Naive B cell (primary cell): ENCODE measurements around the gene ADCY10. TPM values are rescaled to one million over a fixed set of nuclear protein-coding genes. Genes with fewer than 3 reads are reported as not detected.
"Not testable (repeated sequence)": the region's sequence is repeated elsewhere in the genome, so short reads cannot be mapped to it uniquely, and the experiment has no call there.

Experiments used
- ATAC-seq, 2 donors: fragments of 150-1000 bp; cut with Tn5 transposase; 2 replicates each; pipeline ENCODE4 v1.10.0; 2021; ENCODE audit warnings: low read depth in 2 of 2, mild to moderate bottlenecking in 2 of 2, moderate library complexity in 2 of 2
- DNase-seq: peaks from one replicate; pipeline ENCODE4 v3.0.0; 2022
- H3K27ac Mint-ChIP-seq, 6 donors: one replicate each; pipeline ENCODE4 v1.8.0; 2020 to 2022; ENCODE audit warnings: mild to moderate bottlenecking in 6 of 6, mixed read lengths in 6 of 6, moderate library complexity in 5 of 6, inconsistent platforms in 2 of 6
- H3K27me3 Mint-ChIP-seq, 3 donors: one replicate each; pipeline ENCODE4 v1.8.0; 2021 to 2022; ENCODE audit warnings: mixed read lengths in 3 of 3, mild to moderate bottlenecking in 1 of 3
- H3K36me3 Mint-ChIP-seq, 2 donors: one replicate each; pipeline ENCODE4 v1.8.0; 2020 to 2022; ENCODE audit warnings: mixed read lengths in 2 of 2, inconsistent platforms in 1 of 2, mild to moderate bottlenecking in 1 of 2
- H3K4me1 Mint-ChIP-seq, 3 donors: one replicate each; pipeline ENCODE4 v1.8.0; 2020 to 2022; ENCODE audit warnings: mixed read lengths in 3 of 3, inconsistent platforms in 1 of 3, mild to moderate bottlenecking in 1 of 3, moderate library complexity in 1 of 3
- H3K4me3 Mint-ChIP-seq, 8 donors: one replicate each; pipeline ENCODE4 v1.8.0; 2020 to 2022; ENCODE audit warnings: mild to moderate bottlenecking in 8 of 8, mixed read lengths in 8 of 8, moderate library complexity in 8 of 8, inconsistent platforms in 2 of 8
- H3K9me3 Mint-ChIP-seq, 7 donors: one replicate each; pipeline ENCODE4 v1.8.0; 2020 to 2022; ENCODE audit warnings: mixed read lengths in 7 of 7, mild to moderate bottlenecking in 5 of 7, inconsistent platforms in 2 of 7, moderate library complexity in 1 of 7
- polyA plus RNA-seq, 6 donors: library from polyadenylated mRNA; unstranded; fragments of 300-500 nt; fragmentation: Illumina TruSeq; gene quantifications; one replicate each; pipeline ENCODE4 v1.2.3, GENCODE V29; 2021; ENCODE audit warnings: low read depth in 6 of 6

Gene ADCY10
- polyA plus RNA-seq, 6 donors from 2014 or later, result not detected

DNA sequence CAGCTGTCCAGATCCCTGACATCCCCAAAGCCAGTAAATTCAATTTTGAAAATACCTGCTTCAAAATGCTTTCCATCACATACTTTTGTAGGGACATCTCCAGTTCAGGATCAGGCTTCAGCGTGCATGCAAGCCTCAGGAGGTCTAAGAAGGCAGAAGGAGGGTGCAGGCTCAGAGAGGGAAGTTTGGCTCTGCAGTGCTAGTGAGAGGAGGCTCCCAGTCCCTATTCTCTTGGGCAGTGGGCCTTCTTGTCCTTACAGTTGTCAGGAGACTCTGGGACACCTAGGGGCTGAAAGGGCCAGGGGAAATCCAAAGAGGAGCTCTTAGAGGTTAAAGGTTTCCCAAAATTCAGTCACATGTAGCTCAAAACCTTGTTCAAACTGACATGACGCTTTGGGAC is 20.1 kb downstream of the ADCY10 start:
- H3K9me3 Mint-ChIP-seq, result peaks cover 0 to 2% (median 0%) of the 10 kb centered on the region in 7 donors
- peaks cover 7 to 16% (median 9%) of the 10 kb centered on the region in 3 donors for H3K4me1 Mint-ChIP-seq
- no peak overlapping the region for H3K4me3 Mint-ChIP-seq
- DNase-seq (no peak), ATAC-seq (no peak)
- H3K36me3 Mint-ChIP-seq, result no peaks in the 10 kb centered on the region
- no peak overlapping the region for H3K27ac Mint-ChIP-seq
- H3K27me3 Mint-ChIP-seq, result no peaks in the 10 kb centered on the region

DNA sequence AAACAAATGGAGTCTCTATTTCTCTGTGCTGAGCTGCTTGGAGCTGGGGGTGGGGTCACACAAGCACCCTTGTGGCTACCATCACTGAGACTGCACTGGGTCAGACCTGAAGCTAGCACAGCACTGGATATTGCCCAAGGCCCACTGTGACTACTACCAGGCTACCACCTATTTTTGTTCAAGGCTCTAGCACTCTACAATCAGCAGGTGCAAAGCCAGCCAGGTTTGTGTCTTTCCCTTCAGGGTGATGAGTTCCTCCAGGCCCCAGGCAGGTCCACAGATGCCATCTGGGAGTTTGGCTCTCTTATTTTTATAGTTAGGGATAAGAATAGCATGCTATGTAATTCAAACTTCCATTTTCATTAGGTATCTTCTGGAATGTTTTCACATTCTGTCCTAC is 23.5 kb downstream of the ADCY10 start:
- DNase-seq (no peak), ATAC-seq (no peak)
- H3K4me3 Mint-ChIP-seq, result no peak overlapping the region
- H3K4me1 Mint-ChIP-seq, result peaks cover 7 to 16% (median 9%) of the 10 kb centered on the region in 3 donors
- peaks cover 0 to 5% (median 2%) of the 10 kb centered on the region in 7 donors for H3K9me3 Mint-ChIP-seq
- H3K27ac Mint-ChIP-seq, result no peak overlapping the region
- H3K36me3 Mint-ChIP-seq, result no peaks in the 10 kb centered on the region
- H3K27me3 Mint-ChIP-seq, result no peaks in the 10 kb centered on the region

DNA sequence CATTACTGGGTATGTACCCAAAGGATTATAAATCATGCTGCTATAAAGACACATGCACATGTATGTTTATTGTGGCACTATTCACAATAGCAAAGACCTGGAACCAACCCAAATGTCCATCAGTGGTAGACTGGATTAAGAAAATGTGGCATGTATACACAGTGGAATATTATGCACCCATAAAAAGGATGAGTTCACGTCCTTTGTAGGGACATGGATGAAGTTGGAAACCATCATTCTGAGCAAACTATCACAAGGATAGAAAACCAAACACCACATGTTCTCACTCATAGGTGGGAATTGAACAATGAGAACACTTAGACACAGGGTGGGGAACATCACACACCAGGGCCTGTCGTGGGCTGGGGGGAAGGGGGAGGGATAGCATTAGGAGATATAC is 26.7 kb downstream of the ADCY10 start:
- H3K36me3 Mint-ChIP-seq, result peaks cover 0 to 11% of the 10 kb centered on the region in 2 donors
- H3K27me3 Mint-ChIP-seq, DNase-seq, H3K4me1 Mint-ChIP-seq, H3K9me3 Mint-ChIP-seq, ATAC-seq, H3K4me3 Mint-ChIP-seq, H3K27ac Mint-ChIP-seq: not testable (repeated sequence)

DNA sequence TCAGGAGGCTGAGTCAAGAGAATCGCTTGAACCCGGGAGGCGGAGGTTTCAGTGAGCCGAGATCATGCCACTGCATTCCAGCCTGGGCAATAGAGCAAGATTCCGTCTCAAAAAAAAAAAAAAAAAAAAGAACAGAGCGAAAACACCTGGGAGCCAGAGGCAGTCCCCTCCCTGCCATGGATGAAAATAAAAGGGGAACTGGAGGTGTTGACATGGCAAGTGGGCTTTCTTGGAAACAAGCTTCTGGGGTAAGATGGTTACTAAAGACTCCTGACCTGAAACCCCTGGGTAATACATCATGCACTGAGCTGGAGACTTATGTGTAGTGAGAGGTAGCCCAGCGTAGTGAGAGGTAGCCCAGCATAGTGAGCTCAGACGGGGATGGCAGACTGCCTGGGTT is 31.6 kb downstream of the ADCY10 start:
- Mint-ChIP-seq H3K4me1 (no peaks in the 10 kb centered on the region), H3K9me3 (peaks cover 0 to 5% (median 3%) of the 10 kb centered on the region in 7 donors), H3K27me3 (no peaks in the 10 kb centered on the region), H3K27ac (no peak overlapping the region), H3K4me3 (no peak overlapping the region), H3K36me3 (peaks cover 0 to 11% of the 10 kb centered on the region in 2 donors)
- DNase-seq (no peak), ATAC-seq (no peak)

DNA sequence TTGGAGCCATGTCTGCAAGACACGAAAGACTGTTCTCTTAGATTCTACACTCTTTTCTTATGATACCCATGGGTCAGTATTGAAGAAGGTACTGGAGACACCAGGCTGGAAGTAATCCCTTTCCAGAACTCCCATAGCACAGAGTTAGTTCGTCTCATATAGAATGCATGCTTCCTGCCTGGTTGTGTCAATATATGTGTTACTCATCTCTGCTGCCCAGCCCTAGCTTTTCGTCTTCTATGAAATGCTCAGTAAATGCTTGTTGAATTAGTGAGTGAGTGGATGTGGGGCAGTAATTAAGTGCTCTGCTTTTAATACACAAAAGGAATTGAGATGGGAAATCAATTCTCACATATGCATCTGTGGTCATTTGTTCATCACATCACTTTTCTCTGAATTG is 32.1 kb downstream of the ADCY10 start:
- ATAC-seq (no peak), DNase-seq (no peak)
- H3K4me3 Mint-ChIP-seq, result no peak overlapping the region
- peaks cover 0 to 11% of the 10 kb centered on the region in 2 donors for H3K36me3 Mint-ChIP-seq
- no peaks in the 10 kb centered on the region for H3K27me3 Mint-ChIP-seq
- H3K4me1 Mint-ChIP-seq, result no peaks in the 10 kb centered on the region
- peaks cover 0 to 5% (median 3%) of the 10 kb centered on the region in 7 donors for H3K9me3 Mint-ChIP-seq
- H3K27ac Mint-ChIP-seq, result no peak overlapping the region

DNA sequence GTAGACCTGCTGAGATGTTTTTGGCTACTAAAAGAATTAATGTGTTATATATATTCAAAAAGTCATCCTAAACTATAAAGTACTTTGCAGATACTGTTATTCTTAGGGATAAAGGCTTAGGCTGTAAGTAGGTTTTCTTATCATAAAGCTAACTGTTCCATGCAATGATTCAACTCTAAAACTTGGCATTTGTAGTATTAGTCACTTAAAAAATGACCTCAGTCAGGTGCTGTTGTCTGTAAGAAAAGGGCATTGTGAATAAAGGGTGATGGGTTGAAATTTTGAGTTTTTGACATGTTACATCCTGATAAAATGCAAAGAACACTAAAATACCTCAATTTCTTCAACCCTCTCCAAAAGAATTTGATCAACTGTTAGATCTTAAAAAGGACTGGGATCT is 32.9 kb downstream of the ADCY10 start:
- no peaks in the 10 kb centered on the region for H3K27me3 Mint-ChIP-seq

DNA sequence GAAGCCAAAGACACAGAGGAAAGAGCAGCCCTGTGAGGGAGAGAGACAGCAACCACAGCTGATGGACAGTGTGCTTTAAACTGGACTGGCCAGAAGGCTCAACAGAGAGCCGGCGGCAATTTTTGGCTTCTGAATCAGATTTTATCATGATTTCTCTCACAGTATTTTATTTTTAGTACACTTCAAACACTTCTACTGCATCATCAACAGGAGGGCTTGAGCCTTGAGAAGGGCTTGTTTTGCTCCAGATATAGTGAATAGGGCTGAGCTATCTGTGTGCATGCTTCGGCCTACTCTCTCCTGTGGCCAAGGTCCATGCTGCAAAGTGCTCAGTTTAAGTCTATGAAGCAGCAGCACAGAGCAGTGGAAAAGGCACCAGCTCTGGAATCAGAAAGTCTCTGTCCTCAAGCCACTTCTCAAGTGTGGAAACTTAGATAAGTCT is 33.3 kb downstream of the ADCY10 start:
- peaks cover 0 to 5% (median 0%) of the 10 kb centered on the region in 7 donors for H3K9me3 Mint-ChIP-seq
- no peaks in the 10 kb centered on the region for H3K4me1 Mint-ChIP-seq
- H3K27me3 Mint-ChIP-seq, result no peaks in the 10 kb centered on the region
- no peak overlapping the region for H3K27ac Mint-ChIP-seq
- H3K36me3 Mint-ChIP-seq, result peaks cover 0 to 11% of the 10 kb centered on the region in 2 donors
- DNase-seq (no peak), ATAC-seq (no peak)
- no peak overlapping the region for H3K4me3 Mint-ChIP-seq

More for the DNA sequence above, 32.9 kb downstream of the ADCY10 start:
- no peaks in the 10 kb centered on the region for H3K4me1 Mint-ChIP-seq
- no peak overlapping the region for H3K4me3 Mint-ChIP-seq
- peaks cover 0 to 5% (median 0%) of the 10 kb centered on the region in 7 donors for H3K9me3 Mint-ChIP-seq
- DNase-seq, result no peak
- ATAC-seq, result no peak
- H3K27ac Mint-ChIP-seq, result no peak overlapping the region
- peaks cover 0 to 11% of the 10 kb centered on the region in 2 donors for H3K36me3 Mint-ChIP-seq

DNA sequence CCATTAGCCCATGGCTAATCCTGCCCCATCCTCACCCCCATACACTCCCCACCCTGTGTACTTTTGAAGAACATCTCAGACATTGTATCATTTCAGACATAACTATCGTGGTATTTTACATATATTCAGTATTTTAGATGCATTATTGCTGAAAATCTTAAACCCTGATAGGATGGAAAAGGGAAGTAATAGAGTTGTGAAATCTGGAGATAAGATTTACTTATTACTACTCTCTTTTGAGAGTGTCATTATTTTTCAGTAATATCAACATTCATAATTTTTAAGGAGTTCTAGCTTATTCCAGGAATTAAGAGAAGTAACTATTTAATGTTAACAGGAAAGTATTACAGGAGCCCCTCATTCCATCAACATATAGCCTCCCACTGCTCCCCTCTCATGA is 34.4 kb downstream of the ADCY10 start:
- ATAC-seq (no peak), DNase-seq (no peak)
- Mint-ChIP-seq H3K4me3 (no peak overlapping the region), H3K27me3 (no peaks in the 10 kb centered on the region), H3K27ac (no peak overlapping the region), H3K36me3 (peaks cover 0 to 6% of the 10 kb centered on the region in 2 donors), H3K9me3 (peaks cover 0 to 5% (median 0%) of the 10 kb centered on the region in 7 donors), H3K4me1 (no peaks in the 10 kb centered on the region)

DNA sequence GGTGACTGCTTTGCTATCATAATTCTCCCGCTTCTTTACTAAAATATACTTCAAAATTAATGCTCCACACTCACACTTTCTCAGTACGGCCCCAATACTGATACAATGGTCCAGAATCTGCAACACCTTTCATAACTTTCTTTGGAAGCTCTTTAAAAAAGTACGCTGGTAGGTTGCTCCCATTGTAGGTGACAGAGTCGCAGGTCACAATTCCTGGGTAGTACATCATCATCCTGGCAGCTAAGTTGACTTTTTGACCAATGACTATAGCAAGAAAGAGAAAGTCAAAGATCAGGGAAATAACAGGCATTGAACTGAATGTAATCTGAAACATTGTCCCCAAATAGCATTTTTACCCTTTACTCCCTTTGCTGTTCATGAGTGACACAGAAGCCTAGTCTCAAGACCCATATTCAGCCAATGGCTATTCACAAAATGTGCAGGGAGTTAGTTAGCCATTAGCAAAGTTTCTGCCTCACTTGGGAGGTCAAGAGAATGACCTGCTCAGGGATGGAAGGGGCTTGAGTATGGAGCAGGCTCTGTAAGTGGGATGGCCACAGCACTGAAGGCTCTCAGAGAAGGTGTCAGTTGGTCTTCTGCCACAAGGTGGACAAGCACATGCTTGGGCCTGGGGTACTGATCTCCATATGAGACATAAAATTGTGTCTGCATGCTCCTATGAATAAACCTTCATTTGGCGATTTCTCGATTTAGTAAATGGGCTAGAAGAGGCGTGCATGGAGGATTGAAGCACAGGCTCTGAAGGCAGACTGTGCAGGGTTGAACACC is 35.4 kb downstream of the ADCY10 start:
- DNase-seq (no peak), ATAC-seq (no peak)
- no peak overlapping the region for H3K27ac Mint-ChIP-seq
- no peaks in the 10 kb centered on the region for H3K27me3 Mint-ChIP-seq
- H3K9me3 Mint-ChIP-seq, result no peaks in the 10 kb centered on the region
- H3K4me1 Mint-ChIP-seq, result no peaks in the 10 kb centered on the region
- no peak overlapping the region for H3K4me3 Mint-ChIP-seq
- no peaks in the 10 kb centered on the region for H3K36me3 Mint-ChIP-seq

DNA sequence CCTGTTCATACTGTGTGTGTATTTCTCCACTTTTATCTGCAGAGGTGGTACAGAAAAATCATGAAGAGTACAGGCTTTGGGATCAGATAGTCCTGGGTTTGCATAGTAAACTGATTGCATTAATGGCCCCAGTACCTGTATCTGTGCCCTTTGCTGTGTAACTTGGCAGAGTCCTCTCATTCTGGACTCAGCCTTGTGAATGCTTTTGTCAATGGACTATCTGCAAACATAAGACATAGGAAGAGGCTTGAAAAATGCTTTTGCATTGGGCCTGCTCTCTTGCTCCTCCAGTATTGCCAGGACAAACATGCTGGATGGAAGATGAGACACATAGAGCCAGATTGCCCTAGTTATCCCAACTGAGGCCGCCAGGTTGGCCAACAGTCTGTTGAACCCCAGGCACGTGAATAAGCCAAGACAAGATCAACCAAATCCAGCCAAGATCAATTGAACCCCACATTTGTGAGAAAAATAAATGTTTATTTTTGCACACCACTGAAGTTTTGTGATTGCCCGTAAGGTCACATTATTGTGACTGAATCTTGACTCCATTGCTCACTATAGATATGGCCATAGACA is 37.2 kb downstream of the ADCY10 start:
- ATAC-seq, result no peak
- no peaks in the 10 kb centered on the region for H3K9me3 Mint-ChIP-seq
- H3K27me3 Mint-ChIP-seq, result no peaks in the 10 kb centered on the region

DNA sequence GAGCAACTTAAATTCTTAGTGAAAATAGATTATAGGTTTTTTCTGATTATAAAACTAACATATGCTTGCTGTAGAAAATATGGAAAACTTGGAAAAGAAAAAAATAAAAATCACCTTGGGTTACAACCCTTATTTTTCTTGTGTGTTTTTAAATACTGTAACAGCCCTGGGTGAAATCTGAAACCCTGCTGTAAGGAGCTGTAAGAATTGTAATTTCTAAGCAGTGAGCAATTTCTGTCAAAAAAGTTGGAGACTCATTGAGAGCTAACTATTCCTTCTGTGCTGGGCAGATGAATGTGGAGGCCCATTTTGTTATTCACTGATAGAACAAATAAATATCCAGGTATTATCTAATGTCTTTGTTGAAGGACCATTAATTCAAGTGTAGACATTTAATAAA is 42.6 kb downstream of the ADCY10 start:
- ATAC-seq (no peak), DNase-seq (no peak)
- Mint-ChIP-seq H3K36me3 (no peaks in the 10 kb centered on the region), H3K4me3 (no peak overlapping the region), H3K4me1 (no peaks in the 10 kb centered on the region), H3K9me3 (no peaks in the 10 kb centered on the region), H3K27me3 (no peaks in the 10 kb centered on the region), H3K27ac (no peak overlapping the region)

More for the DNA sequence above, 37.2 kb downstream of the ADCY10 start:
- Mint-ChIP-seq H3K27ac (no peak overlapping the region), H3K36me3 (no peaks in the 10 kb centered on the region), H3K4me1 (no peaks in the 10 kb centered on the region), H3K4me3 (no peak overlapping the region)
- no peak for DNase-seq

DNA sequence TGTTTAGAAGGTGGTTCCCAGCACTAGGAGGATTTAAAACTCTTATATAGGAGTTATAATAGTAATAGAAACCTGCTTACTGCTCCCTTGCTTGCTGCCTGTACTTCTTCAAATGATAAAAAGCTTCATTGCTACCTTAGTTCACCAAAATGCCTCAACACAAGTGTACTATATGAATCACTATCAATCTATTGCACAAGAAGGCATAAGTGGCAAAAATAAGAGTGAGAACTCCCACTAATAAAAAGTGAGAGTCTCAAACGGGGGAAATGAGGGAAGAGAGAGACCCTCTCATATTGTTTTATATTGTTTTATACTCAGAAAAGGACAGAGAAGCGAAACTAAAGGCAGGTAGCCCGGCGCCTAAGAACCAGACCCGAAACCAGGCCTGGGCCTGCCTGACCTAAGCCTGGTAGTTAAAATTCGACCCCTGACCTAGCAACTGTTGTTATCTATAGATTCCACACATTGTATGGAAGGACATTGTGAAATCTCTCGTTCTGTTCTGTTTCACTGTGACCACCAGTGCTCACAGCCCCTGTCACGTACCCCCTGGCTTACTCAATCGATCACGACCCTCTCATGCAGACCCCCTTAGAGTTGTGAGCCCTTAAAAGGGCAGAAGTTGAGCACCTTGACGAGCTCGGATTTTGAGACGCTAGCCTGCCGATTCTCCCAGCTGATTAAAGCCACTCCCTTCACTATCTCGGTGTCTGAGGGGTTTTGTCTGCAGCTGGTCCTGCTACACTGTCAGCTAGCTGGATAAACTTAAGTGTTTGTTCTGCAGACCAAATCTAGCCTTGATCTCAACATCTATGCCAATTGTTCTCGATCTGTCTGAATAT is 44.6 kb downstream of the ADCY10 start:
- not testable (repeated sequence) for ATAC-seq, H3K9me3 Mint-ChIP-seq, DNase-seq, H3K4me3 Mint-ChIP-seq, H3K36me3 Mint-ChIP-seq, H3K27me3 Mint-ChIP-seq, H3K4me1 Mint-ChIP-seq
- peak overlapping the region in 1 of 6 donors; percentile 2 for H3K27ac Mint-ChIP-seq

DNA sequence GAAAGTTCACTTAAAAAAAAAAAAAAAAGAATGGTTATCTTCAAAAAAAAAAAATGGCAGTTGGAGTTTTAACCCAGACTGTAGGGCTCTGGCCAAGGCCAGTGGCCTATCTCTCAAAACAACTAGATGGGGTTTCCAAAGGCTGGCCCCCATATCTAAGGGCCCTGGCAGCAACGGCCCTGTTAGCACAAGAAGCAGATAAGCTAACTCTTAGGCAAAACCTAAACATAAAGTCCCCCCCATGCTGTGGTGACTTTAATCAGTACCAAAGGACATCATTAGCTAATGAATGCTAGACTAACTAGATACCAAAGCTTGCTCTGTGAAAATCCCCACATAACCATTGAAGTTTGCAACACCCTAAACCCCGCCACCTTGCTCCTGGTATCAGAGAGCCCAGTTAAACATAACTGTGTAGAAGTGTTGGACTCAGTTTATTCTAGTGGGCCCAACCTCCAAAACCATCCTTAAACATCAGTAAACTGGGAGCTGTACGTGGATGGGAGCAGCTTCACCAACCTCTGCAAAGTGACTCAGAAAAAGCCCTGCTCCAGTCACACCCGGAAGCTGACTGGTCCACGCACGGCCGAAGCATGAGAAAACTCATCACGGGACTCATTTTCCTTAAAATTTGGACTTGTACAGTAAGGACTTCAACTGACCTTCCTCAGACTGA is 47.1 kb downstream of the ADCY10 start:
- H3K4me1 Mint-ChIP-seq, H3K27me3 Mint-ChIP-seq, H3K27ac Mint-ChIP-seq, DNase-seq, H3K4me3 Mint-ChIP-seq, H3K36me3 Mint-ChIP-seq, ATAC-seq, H3K9me3 Mint-ChIP-seq: not testable (repeated sequence)
